ENCODE data around the gene IQSEC1. TPM values are rescaled to one million over a fixed set of nuclear protein-coding genes. Genes with fewer than 3 reads are reported as not detected.

The IQSEC1 gene
- total RNA-seq, 2 donors from 2014 or later: 31.2 to 53.5 TPM

DNA sequence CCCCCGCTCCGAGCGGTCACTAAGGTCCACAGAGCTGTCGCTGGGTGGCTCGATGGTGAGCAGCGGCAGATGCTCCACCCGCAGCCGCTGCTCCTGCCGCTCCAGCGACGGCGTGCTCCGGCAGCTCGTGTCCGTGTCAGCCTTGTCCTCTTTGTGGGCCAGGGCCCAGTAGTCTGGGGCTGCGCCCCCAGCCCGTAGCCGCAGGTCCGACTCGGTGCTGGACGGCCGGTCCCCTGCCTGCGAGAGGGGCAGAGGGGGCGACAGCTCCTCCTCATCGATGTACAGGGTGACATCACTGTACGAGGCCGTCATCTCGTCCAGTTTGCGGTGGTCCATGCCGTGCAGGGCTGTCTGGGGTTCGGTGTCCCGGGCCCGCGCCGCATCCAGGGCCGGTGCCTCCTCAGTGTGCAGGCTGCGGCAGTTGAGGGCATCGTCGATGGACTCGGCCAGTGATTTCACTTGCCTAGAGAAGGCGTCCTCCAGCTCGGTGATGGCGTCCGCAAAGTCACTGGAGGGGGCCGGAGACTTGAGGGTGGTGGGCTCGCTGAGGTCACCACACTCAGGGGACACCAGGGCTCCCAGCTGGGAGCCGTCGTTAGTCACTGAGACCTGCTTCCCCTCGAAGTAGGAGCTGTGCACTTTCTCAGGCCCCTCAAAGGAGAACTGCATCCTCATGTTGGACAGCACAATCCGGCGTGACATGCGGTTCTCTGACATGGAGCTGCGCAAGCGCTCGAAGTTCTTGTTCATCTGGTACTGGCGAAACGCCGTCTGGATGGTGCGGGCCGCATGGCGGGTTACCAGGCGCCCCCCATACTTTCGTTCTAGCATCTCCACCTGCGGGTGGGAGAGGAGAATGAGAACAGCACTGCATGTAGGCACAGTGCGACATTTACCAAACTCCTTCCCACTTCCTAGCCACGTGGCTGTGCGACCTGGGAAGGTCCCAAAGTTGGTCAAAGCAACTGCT is 137.1 kb downstream of the IQSEC1 start:
- H3K4me1 Mint-ChIP-seq (ENCODE audit: low read depth): no peaks in the 10 kb centered on the region
- ATAC-seq (replicated peaks in 1 of 2) (no peak), DNase-seq (no peak)
- no peaks in the 10 kb centered on the region for H3K36me3 Mint-ChIP-seq (ENCODE audit: insufficient read depth in 2 of 2)
- no peaks in the 10 kb centered on the region for H3K9me3 Mint-ChIP-seq
- H3K27me3 Mint-ChIP-seq (ENCODE audit: low read depth): no peaks in the 10 kb centered on the region
- H3K4me3 Mint-ChIP-seq: no peak overlapping the region
- no peak overlapping the region for H3K27ac Mint-ChIP-seq

- no peak for ATAC-seq (replicated peaks in 1 of 2)
- Mint-ChIP-seq H3K27ac (no peak overlapping the region), H3K4me1 (ENCODE audit: low read depth) (peaks cover under 1% of the 10 kb centered on the region), H3K36me3 (ENCODE audit: insufficient read depth in 2 of 2) (no peaks in the 10 kb centered on the region), H3K9me3 (no peaks in the 10 kb centered on the region), H3K27me3 (ENCODE audit: low read depth) (no peaks in the 10 kb centered on the region), H3K4me3 (no peak overlapping the region)
- no peak for DNase-seq
Measured at GRCh38 chr3:12935023-12935860, 138.0 kb downstream of the IQSEC1 start.

- ATAC-seq (replicated peaks in 1 of 2): no peak
- no peaks in the 10 kb centered on the region for H3K36me3 Mint-ChIP-seq (ENCODE audit: insufficient read depth in 2 of 2)
- H3K4me3 Mint-ChIP-seq: no peak overlapping the region
- peaks cover 8% of the 10 kb centered on the region for H3K4me1 Mint-ChIP-seq (ENCODE audit: low read depth)
- no peak for DNase-seq
- no peaks in the 10 kb centered on the region for H3K27me3 Mint-ChIP-seq (ENCODE audit: low read depth)
- H3K27ac Mint-ChIP-seq: no peak overlapping the region
- H3K9me3 Mint-ChIP-seq: no peaks in the 10 kb centered on the region
Measured at GRCh38 chr3:12934431-12934830, 138.8 kb downstream of the IQSEC1 start.

GRCh38 chr3:12933901-12934300 is 139.3 kb downstream of the IQSEC1 start:
- no peak for DNase-seq
- Mint-ChIP-seq H3K27ac (no peak overlapping the region), H3K4me3 (no peak overlapping the region), H3K36me3 (ENCODE audit: insufficient read depth in 2 of 2) (no peaks in the 10 kb centered on the region), H3K9me3 (no peaks in the 10 kb centered on the region), H3K4me1 (ENCODE audit: low read depth) (peaks cover 9% of the 10 kb centered on the region), H3K27me3 (ENCODE audit: low read depth) (no peaks in the 10 kb centered on the region)
- ATAC-seq (replicated peaks in 1 of 2): no peak

- ATAC-seq (replicated peaks in 1 of 2) (no peak), DNase-seq (no peak)
- Mint-ChIP-seq H3K27me3 (ENCODE audit: low read depth) (no peaks in the 10 kb centered on the region), H3K9me3 (no peaks in the 10 kb centered on the region), H3K36me3 (ENCODE audit: insufficient read depth in 2 of 2) (no peaks in the 10 kb centered on the region), H3K27ac (no peak overlapping the region), H3K4me3 (no peak overlapping the region), H3K4me1 (ENCODE audit: low read depth) (peaks cover 9% of the 10 kb centered on the region)
Measured at GRCh38 chr3:12932754-12933153, 140.5 kb downstream of the IQSEC1 start.

GRCh38 chr3:12932347-12932746 is 140.9 kb downstream of the IQSEC1 start:
- no peaks in the 10 kb centered on the region for H3K27me3 Mint-ChIP-seq (ENCODE audit: low read depth)
- no peak for DNase-seq
- H3K4me3 Mint-ChIP-seq: no peak overlapping the region
- no peaks in the 10 kb centered on the region for H3K36me3 Mint-ChIP-seq (ENCODE audit: insufficient read depth in 2 of 2)
- H3K9me3 Mint-ChIP-seq: no peaks in the 10 kb centered on the region
- ATAC-seq (replicated peaks in 1 of 2): no peak
- peaks cover 9% of the 10 kb centered on the region for H3K4me1 Mint-ChIP-seq (ENCODE audit: low read depth)
- no peak overlapping the region for H3K27ac Mint-ChIP-seq

GRCh38 chr3:12931273-12931905 is 141.8 kb downstream of the IQSEC1 start:
- DNase-seq (no peak), ATAC-seq (replicated peaks in 1 of 2) (no peak)
- Mint-ChIP-seq H3K9me3 (no peaks in the 10 kb centered on the region), H3K4me3 (no peak overlapping the region), H3K27me3 (ENCODE audit: low read depth) (no peaks in the 10 kb centered on the region), H3K27ac (no peak overlapping the region), H3K4me1 (ENCODE audit: low read depth) (peaks cover 9% of the 10 kb centered on the region), H3K36me3 (ENCODE audit: insufficient read depth in 2 of 2) (no peaks in the 10 kb centered on the region)

GRCh38 chr3:12929801-12930200 is 143.4 kb downstream of the IQSEC1 start:
- DNase-seq (no peak), ATAC-seq (replicated peaks in 1 of 2) (peak; percentile 41 to 67)
- no peaks in the 10 kb centered on the region for H3K9me3 Mint-ChIP-seq
- peak overlapping the region; percentile 55 for H3K27ac Mint-ChIP-seq
- H3K27me3 Mint-ChIP-seq (ENCODE audit: low read depth): no peaks in the 10 kb centered on the region
- no peak overlapping the region for H3K4me3 Mint-ChIP-seq
- no peaks in the 10 kb centered on the region for H3K36me3 Mint-ChIP-seq (ENCODE audit: insufficient read depth in 2 of 2)
- H3K4me1 Mint-ChIP-seq (ENCODE audit: low read depth): peaks cover 9% of the 10 kb centered on the region

DNA sequence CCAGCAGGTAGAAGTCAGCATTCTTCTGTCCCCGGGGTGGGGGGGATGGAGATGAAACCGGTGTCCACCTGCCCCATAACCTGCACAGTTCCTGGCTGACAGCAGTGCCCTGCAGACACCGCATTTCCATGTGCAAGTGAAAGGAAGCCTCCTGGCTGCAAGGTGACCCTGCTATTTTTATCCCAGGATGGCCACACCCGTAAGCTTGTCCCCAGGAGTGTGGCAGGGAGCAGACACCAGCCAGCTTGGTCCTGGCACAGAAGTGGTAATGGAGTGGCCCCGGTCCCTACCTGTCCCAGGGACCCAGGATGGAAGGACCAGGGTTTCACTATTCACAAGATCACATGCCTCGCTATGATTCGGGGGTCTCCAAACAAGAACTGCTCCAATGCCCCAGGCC is 146.6 kb downstream of the IQSEC1 start:
- Mint-ChIP-seq H3K4me1 (ENCODE audit: low read depth) (peaks cover 9% of the 10 kb centered on the region), H3K9me3 (no peaks in the 10 kb centered on the region), H3K27ac (no peak overlapping the region), H3K4me3 (no peak overlapping the region), H3K36me3 (ENCODE audit: insufficient read depth in 2 of 2) (peaks cover 0 to 1% of the 10 kb centered on the region in 2 donors), H3K27me3 (ENCODE audit: low read depth) (no peaks in the 10 kb centered on the region)
- no peak for ATAC-seq (replicated peaks in 1 of 2)
- no peak for DNase-seq

DNA sequence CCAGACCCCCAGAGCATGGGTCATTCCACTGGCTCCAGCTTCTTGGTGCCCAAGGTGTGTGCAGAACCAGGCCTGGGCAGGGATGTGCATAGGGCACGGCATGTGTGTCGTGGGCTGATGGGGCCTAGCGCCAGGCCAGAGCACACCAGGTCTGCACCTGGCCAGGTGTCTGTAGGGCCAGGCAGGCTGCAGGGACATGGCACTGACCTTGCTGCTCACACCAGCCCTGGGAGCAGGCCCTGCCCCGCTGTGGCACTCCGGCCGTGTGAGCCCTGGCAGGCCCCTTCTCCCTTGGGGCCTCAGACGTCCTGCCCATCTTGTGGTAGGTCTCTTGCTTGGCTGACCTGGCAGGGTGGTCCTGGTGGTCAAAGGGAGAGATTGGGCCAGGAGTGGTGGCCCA is 147.6 kb downstream of the IQSEC1 start:
- H3K27me3 Mint-ChIP-seq (ENCODE audit: low read depth): no peaks in the 10 kb centered on the region
- no peak overlapping the region for H3K4me3 Mint-ChIP-seq
- ATAC-seq (replicated peaks in 1 of 2): no peak
- no peak for DNase-seq
- H3K36me3 Mint-ChIP-seq (ENCODE audit: insufficient read depth in 2 of 2): peaks cover 0 to 1% of the 10 kb centered on the region in 2 donors
- H3K9me3 Mint-ChIP-seq: no peaks in the 10 kb centered on the region
- H3K27ac Mint-ChIP-seq: no peak overlapping the region
- H3K4me1 Mint-ChIP-seq (ENCODE audit: low read depth): peaks cover 9% of the 10 kb centered on the region

DNA sequence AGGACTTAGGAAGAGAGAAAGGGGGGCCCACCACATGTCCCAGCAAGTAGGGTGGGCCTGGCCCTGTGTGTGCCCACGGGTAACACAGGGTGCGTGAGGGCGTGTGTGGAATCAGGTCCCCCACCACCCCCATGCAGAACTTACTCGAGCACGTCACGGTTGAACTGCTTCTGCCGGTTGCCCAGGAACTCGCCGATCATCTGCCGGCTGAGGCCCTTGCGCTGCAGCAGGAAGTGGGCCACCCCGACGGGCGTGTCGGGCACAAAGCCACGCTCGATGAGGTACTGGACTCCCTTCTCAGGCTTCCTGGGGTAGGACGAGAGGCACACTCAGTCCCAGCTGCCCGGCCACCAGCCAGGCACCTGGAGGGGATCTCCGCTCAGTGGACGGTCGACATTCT is 148.8 kb downstream of the IQSEC1 start:
- DNase-seq (no peak), ATAC-seq (replicated peaks in 1 of 2) (no peak)
- Mint-ChIP-seq H3K9me3 (no peaks in the 10 kb centered on the region), H3K36me3 (ENCODE audit: insufficient read depth in 2 of 2) (peaks cover 0 to 1% of the 10 kb centered on the region in 2 donors), H3K27ac (no peak overlapping the region), H3K4me1 (ENCODE audit: low read depth) (peaks cover under 1% of the 10 kb centered on the region), H3K4me3 (no peak overlapping the region), H3K27me3 (ENCODE audit: low read depth) (no peaks in the 10 kb centered on the region)

- no peaks in the 10 kb centered on the region for H3K9me3 Mint-ChIP-seq
- no peaks in the 10 kb centered on the region for H3K27me3 Mint-ChIP-seq (ENCODE audit: low read depth)
- H3K4me1 Mint-ChIP-seq (ENCODE audit: low read depth): no peaks in the 10 kb centered on the region
- ATAC-seq (replicated peaks in 1 of 2) (no peak), DNase-seq (no peak)
- H3K27ac Mint-ChIP-seq: no peak overlapping the region
- H3K4me3 Mint-ChIP-seq: no peak overlapping the region
- peaks cover 0 to 1% of the 10 kb centered on the region in 2 donors for H3K36me3 Mint-ChIP-seq (ENCODE audit: insufficient read depth in 2 of 2)
Measured at GRCh38 chr3:12922881-12923431, 150.3 kb downstream of the IQSEC1 start.

GRCh38 chr3:12922306-12922705 is 150.9 kb downstream of the IQSEC1 start:
- ATAC-seq (replicated peaks in 1 of 2) (no peak), DNase-seq (no peak)
- Mint-ChIP-seq H3K4me3 (no peak overlapping the region), H3K27ac (no peak overlapping the region), H3K27me3 (ENCODE audit: low read depth) (no peaks in the 10 kb centered on the region), H3K36me3 (ENCODE audit: insufficient read depth in 2 of 2) (peaks cover 0 to 1% of the 10 kb centered on the region in 2 donors), H3K4me1 (ENCODE audit: low read depth) (peaks cover 2% of the 10 kb centered on the region), H3K9me3 (no peaks in the 10 kb centered on the region)

Measured in activated T-cell treated with anti-CD3 and anti-CD28 coated beads, Interleukin-2, amount 50 U/mL, for 72 hours (primary cell).